Effector memory CD8-positive, alpha-beta T cell (primary cell): ENCODE data around the gene TYW1.
"Not testable (repeated sequence)": the region's sequence is repeated elsewhere in the genome, so short reads cannot be mapped to it uniquely, and the experiment has no call there.

Experiments used
- ATAC-seq: fragments of 150-1000 bp; cut with Tn5 transposase; replicated peaks from 2 replicates; pipeline ENCODE4 v1.10.0; 2021; ENCODE audit warnings: mild to moderate bottlenecking, moderate library complexity
- DNase-seq, 3 experiments: peaks; one replicate each; pipeline ENCODE4 v3.0.0; 2021
- H3K27ac Mint-ChIP-seq, 2 donors: one replicate each; pipeline ENCODE4 v1.8.0; 2022; ENCODE audit warnings: mild to moderate bottlenecking in 2 of 2, mixed read lengths in 2 of 2, moderate library complexity in 2 of 2
- H3K27me3 Mint-ChIP-seq, 2 donors: one replicate each; pipeline ENCODE4 v1.8.0; 2022; ENCODE audit warnings: mixed read lengths in 2 of 2
- H3K36me3 Mint-ChIP-seq: one replicate; pipeline ENCODE4 v1.8.0; 2022; ENCODE audit warnings: mild to moderate bottlenecking, moderate library complexity, mixed read lengths; ENCODE audit not compliant: insufficient read depth
- H3K4me1 Mint-ChIP-seq, 2 donors: one replicate each; pipeline ENCODE4 v1.8.0; 2022; ENCODE audit warnings: low read depth in 2 of 2, mixed read lengths in 2 of 2
- H3K4me3 Mint-ChIP-seq, 2 donors: one replicate each; pipeline ENCODE4 v1.8.0; 2022; ENCODE audit warnings: mild to moderate bottlenecking in 2 of 2, mixed read lengths in 2 of 2, moderate library complexity in 2 of 2
- H3K9me3 Mint-ChIP-seq, 2 donors: one replicate each; pipeline ENCODE4 v1.8.0; 2022; ENCODE audit warnings: mixed read lengths in 2 of 2

Gene TYW1

GRCh38 chr7:67098031-67098430, 101.4 kb downstream of the TYW1 start:
- not testable (repeated sequence) for H3K4me1 Mint-ChIP-seq, H3K4me3 Mint-ChIP-seq, H3K27ac Mint-ChIP-seq, H3K9me3 Mint-ChIP-seq, ATAC-seq, DNase-seq, H3K27me3 Mint-ChIP-seq
- peaks cover 16% of the 10 kb centered on the region for H3K36me3 Mint-ChIP-seq

GRCh38 chr7:67099406-67099805, 102.8 kb downstream of the TYW1 start:
- Mint-ChIP-seq H3K27ac (peak overlapping the region in 1 of 2 donors; percentile 42), H3K36me3 (peaks cover 16% of the 10 kb centered on the region)
- not testable (repeated sequence) for H3K27me3 Mint-ChIP-seq, ATAC-seq, H3K4me3 Mint-ChIP-seq, DNase-seq, H3K9me3 Mint-ChIP-seq, H3K4me1 Mint-ChIP-seq

DNA sequence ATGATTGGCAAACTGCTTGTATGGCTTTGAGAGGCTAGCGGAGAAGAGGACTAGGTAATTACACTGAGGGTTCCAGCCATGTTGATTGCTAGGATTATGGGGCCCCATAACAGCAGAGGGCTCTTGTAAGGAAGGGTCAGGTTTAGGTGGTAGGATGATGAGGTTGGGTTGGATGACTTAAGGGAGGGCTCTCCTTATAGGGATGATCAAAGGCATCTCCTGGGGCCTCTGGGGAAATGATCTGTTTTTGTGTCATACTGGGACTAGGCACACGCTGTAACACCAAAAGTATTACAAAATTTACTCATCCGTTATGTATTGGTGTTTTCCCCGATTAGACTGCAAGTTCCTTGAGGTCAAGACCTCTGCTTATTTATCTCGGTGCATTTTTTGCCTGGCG, 103.4 kb downstream of the TYW1 start:
- not testable (repeated sequence) for H3K27me3 Mint-ChIP-seq, ATAC-seq, H3K9me3 Mint-ChIP-seq, H3K4me3 Mint-ChIP-seq, DNase-seq
- H3K36me3 Mint-ChIP-seq: peaks cover 17% of the 10 kb centered on the region
- peak overlapping the region in 1 of 2 donors; percentile 42 for H3K27ac Mint-ChIP-seq
- H3K4me1 Mint-ChIP-seq: peaks cover 3 to 12% of the 10 kb centered on the region in 2 donors

- Mint-ChIP-seq H3K4me3 (no peak overlapping the region), H3K9me3 (no peaks in the 10 kb centered on the region)
These were observed 104.3 kb downstream of the TYW1 start for GRCh38 chr7:67100956-67101361.

GRCh38 chr7:67104937-67105336, 108.3 kb downstream of the TYW1 start:
- Mint-ChIP-seq H3K27ac (peak overlapping the region; percentile 63 to 89), H3K36me3 (peaks cover 14% of the 10 kb centered on the region), H3K4me1 (peaks cover 9 to 19% of the 10 kb centered on the region in 2 donors)
- not testable (repeated sequence) for DNase-seq, ATAC-seq, H3K4me3 Mint-ChIP-seq, H3K27me3 Mint-ChIP-seq, H3K9me3 Mint-ChIP-seq

More at GRCh38 chr7:67100956-67101361, 104.3 kb downstream of the TYW1 start:
- H3K36me3 Mint-ChIP-seq: peaks cover 23% of the 10 kb centered on the region
- ATAC-seq (no peak), DNase-seq (no peak)
- H3K4me1 Mint-ChIP-seq: peaks cover 9 to 19% of the 10 kb centered on the region in 2 donors
- peak overlapping the region in 1 of 2 donors; percentile 49 for H3K27ac Mint-ChIP-seq
- H3K27me3 Mint-ChIP-seq: no peaks in the 10 kb centered on the region

DNA sequence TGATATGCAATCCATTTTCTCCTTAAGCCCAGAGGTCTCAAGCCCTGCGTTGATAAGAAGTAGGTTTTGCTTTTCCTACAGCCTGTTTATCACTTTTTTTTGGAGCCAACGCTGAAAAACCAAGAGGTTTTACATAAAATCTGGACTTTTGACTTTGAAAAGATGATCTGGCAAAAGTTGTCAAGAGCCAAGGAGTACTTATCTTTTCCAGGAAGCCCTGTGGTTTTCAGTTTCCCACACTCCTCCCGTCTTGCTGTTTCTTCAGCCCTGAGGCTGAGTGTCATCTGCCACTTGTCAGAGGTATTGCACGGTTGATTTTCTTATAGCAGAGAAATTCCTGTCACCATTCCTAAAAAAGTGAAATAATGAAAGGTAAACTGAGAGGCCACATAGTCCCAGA, 108.7 kb downstream of the TYW1 start:
- DNase-seq (no peak), ATAC-seq (no peak)
- Mint-ChIP-seq H3K27me3 (no peaks in the 10 kb centered on the region), H3K4me3 (no peak overlapping the region), H3K4me1 (peaks cover 9 to 19% of the 10 kb centered on the region in 2 donors), H3K27ac (peak overlapping the region; percentile 63 to 89), H3K36me3 (peaks cover 11% of the 10 kb centered on the region), H3K9me3 (no peaks in the 10 kb centered on the region)

DNA sequence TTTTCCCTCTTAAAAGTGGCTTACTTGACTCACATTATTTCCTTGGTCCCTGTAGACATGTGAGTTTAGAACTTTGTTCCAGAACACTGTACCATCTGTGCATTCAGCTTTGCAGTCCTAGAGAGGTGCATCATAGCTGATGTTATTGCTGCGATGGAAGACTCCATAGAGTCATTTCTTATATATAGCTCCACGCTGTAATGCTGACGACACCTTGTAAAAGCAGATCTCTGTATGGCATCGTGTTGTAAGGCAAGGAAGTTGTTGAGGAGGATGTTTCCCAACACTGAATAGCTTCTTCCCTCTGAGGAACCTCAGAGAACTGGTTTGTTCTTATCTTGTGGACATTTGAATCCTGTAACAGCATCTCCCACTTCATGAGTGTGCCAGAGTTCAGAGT, 109.6 kb downstream of the TYW1 start:
- DNase-seq: not testable (repeated sequence)

DNA sequence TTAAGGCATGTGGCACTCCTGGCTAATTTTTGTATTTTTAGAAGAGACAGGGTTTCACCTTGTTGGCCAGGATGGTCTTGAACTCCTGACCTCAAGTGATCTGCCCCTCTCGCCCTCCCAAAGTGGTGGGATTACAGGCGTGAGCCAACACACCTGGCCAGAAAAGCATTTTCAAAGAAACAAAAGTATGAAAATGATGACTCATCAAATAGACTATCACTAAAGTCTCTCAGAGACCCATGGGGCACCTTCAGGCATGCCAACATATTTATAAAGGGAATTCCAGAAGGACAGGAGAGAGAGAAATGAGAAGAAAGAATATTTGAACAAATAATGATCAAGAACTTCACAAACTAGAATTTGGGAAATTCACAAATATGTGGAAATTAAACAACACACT, 114.7 kb downstream of the TYW1 start:
- not testable (repeated sequence) for H3K9me3 Mint-ChIP-seq, H3K27ac Mint-ChIP-seq, ATAC-seq, H3K4me3 Mint-ChIP-seq, DNase-seq, H3K4me1 Mint-ChIP-seq, H3K27me3 Mint-ChIP-seq
- H3K36me3 Mint-ChIP-seq: peaks cover 16% of the 10 kb centered on the region

More for the DNA sequence above, 109.6 kb downstream of the TYW1 start:
- ATAC-seq, H3K27me3 Mint-ChIP-seq, H3K4me3 Mint-ChIP-seq, H3K27ac Mint-ChIP-seq, H3K9me3 Mint-ChIP-seq: not testable (repeated sequence)
- Mint-ChIP-seq H3K4me1 (peaks cover 9 to 19% of the 10 kb centered on the region in 2 donors), H3K36me3 (peaks cover 10% of the 10 kb centered on the region)

DNA sequence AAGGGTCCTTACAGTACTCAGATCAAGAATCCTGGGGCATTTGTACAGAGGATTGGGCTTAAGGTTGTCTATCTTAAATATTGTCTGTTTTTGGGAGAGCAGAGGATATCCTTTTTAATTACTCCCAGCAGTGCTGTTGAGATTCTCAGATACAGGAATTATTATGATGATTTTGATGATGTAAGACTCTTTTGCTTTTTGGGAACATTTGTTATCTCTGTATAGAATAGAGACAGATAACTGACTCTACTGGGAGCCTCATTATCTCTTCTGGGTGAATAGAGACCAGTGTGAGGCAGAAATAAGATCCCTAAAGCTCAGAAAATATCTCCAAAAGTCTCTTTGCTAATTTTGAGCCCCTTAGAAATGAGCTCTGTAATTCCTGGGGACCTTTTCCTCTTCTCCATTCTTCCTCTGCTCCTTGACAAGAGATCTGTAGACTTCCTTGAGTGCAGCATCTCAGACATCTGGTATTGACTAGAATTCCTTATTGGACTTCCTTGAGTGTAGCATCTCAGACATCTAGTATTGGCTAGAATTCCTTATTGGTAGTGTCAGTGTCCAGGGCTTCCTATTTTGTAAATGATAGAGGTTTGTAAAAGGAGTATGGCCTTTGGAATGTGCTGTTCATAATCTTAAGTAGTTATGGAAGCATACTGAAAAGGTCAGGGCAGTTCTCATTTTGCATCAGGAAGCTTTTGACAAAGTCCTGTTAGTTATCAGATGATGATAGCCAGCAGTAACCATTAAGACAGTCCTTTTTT, 118.0 kb downstream of the TYW1 start:
- H3K4me1 Mint-ChIP-seq, H3K9me3 Mint-ChIP-seq, H3K27me3 Mint-ChIP-seq, ATAC-seq, H3K4me3 Mint-ChIP-seq, DNase-seq: not testable (repeated sequence)
- H3K36me3 Mint-ChIP-seq: peaks cover 28% of the 10 kb centered on the region
- H3K27ac Mint-ChIP-seq: peak overlapping the region in 1 of 2 donors; percentile 79

DNA sequence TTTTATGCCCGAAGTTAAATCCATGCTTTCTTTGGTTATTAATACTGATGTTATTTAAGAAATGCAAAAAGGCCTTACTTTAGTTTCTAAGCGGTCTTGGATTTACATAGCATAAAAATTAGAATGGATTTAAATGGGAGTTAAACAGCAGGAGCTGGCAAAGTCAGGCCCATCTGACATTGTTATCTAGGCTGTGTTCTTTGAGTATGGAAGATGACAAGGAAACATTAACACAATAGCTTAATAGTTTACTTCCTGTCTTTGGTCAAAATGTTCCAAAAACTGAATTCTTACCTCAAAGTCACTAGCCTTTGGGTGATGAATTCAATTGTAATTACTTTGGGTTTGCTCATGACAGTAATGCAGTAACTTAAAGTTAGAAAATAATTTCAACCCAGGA, 123.9 kb downstream of the TYW1 start:
- H3K27me3 Mint-ChIP-seq, H3K4me1 Mint-ChIP-seq, H3K4me3 Mint-ChIP-seq, DNase-seq, H3K27ac Mint-ChIP-seq, H3K9me3 Mint-ChIP-seq, ATAC-seq: not testable (repeated sequence)
- H3K36me3 Mint-ChIP-seq: peaks cover 24% of the 10 kb centered on the region

GRCh38 chr7:67128257-67128656, 131.6 kb downstream of the TYW1 start:
- DNase-seq, H3K36me3 Mint-ChIP-seq, ATAC-seq, H3K9me3 Mint-ChIP-seq, H3K27me3 Mint-ChIP-seq: not testable (repeated sequence)
- Mint-ChIP-seq H3K4me1 (peaks cover 16 to 19% of the 10 kb centered on the region in 2 donors), H3K4me3 (peak overlapping the region in 1 of 2 donors; percentile 45), H3K27ac (peak overlapping the region; percentile 94 to 99)

DNA sequence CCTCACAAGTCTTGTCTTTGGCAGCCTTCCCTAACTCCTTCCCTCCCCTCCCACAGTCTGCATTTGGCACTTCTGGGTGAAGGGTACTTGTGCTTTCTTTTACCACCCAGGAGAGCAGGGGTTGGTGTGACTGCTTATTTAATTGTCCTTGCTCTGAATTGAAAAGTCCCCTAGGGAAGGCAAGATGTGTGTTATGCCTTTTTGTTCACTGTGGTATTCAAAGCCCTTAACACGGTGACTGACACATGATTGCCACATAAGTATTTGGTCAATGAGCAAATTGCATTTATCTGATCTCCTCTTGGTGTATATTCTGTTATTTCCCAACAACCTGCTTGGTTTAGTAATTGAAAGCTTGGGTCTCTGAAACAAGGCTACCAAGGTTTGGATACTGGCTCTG, 134.1 kb downstream of the TYW1 start:
- DNase-seq: not testable (repeated sequence)

DNA sequence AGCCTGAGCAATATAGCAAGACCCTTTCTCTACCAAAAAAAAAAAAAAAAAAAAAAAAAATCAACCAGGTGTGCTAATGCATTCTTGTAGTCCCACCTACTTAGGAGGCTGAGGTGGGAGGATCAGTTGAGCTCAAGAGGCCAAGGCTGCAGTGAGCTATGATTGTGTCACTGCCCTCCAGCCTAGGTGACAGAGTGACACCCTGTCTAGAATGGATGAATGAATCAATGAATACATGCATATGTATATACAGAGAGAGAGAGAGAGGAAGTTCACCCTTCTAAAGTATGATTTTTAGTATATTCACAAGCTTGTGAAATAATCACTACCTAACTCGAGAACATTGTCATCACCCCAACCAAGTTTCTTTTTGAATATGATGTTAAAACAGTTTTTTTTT, 138.3 kb downstream of the TYW1 start:
- not testable (repeated sequence) for ATAC-seq, DNase-seq, H3K9me3 Mint-ChIP-seq, H3K4me1 Mint-ChIP-seq, H3K4me3 Mint-ChIP-seq, H3K27me3 Mint-ChIP-seq, H3K27ac Mint-ChIP-seq
- peaks cover 13% of the 10 kb centered on the region for H3K36me3 Mint-ChIP-seq

More for the DNA sequence above, 134.1 kb downstream of the TYW1 start:
- Mint-ChIP-seq H3K27ac (peak overlapping the region; percentile 94 to 99), H3K4me1 (peaks cover 16 to 19% of the 10 kb centered on the region in 2 donors)
- ATAC-seq, H3K4me3 Mint-ChIP-seq, H3K9me3 Mint-ChIP-seq, H3K36me3 Mint-ChIP-seq, H3K27me3 Mint-ChIP-seq: not testable (repeated sequence)
